GM19395 (cell line): ENCODE data around the gene LRRFIP1.
"Not testable (repeated sequence)": the region's sequence is repeated elsewhere in the genome, so short reads cannot be mapped to it uniquely, and the experiment has no call there.

ENCODE experiments used
- ATAC-seq: cut with Tn5 transposase; IDR thresholded peaks from one replicate; pipeline ENCODE4 v1.9.1; 2021; ENCODE audit warnings: mild to moderate bottlenecking, moderate library complexity; ENCODE audit not compliant: unreplicated experiment

LRRFIP1 gene, protein sequence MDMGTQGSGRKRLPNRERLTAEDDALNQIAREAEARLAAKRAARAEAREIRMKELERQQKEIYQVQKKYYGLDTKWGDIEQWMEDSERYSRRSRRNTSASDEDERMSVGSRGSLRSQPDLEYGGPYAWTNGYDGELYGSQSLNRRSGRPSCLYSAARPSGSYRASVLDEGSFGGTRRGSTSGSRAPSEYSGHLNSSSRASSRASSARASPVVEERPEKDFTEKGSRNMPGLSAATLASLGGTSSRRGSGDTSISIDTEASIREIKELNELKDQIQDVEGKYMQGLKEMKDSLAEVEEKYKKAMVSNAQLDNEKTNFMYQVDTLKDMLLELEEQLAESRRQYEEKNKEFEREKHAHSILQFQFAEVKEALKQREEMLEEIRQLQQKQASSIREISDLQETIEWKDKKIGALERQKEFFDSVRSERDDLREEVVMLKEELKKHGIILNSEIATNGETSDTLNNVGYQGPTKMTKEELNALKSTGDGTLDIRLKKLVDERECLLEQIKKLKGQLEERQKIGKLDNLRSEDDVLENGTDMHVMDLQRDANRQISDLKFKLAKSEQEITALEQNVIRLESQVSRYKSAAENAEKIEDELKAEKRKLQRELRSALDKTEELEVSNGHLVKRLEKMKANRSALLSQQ

DNA sequence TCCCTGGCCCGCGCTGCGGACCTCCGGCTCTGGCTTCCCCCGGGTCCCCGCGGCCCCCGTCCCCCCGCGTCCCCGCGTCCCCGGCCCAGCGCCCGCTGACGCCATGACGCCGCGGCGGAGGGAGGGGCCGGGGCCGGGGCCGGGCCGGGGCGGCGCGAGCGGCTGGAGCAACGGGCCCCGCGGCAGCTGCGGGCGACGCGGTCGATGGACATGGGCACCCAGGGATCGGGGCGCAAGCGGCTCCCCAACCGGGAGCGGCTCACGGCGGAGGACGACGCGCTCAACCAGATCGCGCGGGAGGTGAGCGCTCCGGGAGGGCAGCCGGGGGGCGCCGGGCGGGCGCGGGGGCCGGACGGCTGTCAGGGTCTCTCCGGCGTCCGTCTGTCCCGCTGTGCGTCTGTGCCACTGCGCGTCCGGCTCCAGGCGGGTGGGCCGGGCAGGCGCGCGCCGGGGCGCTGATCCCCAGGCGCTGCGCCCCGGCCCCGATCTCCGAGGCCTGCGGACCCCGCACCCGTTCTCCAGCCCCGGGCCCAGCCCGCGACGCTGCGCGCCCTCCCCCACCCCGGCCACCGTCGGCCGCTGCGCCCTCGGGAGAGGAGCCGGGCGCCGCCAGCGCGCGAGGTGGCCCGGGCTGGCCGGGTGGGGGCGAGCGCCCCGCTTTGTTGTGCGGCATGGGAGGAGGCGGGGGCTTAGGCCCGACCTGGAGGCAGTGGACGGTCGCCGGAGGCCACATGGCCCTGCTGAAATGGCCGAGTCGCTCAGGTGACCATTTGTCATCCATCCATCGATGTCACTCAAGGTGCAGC lies at the start of gene LRRFIP1:
Gene LRRFIP1, plus strand, starts transcription at position 147 of the 806 bp plus-strand sequence. Its CDS starts 58 bp downstream, at position 205.
- no peak for ATAC-seq

DNA sequence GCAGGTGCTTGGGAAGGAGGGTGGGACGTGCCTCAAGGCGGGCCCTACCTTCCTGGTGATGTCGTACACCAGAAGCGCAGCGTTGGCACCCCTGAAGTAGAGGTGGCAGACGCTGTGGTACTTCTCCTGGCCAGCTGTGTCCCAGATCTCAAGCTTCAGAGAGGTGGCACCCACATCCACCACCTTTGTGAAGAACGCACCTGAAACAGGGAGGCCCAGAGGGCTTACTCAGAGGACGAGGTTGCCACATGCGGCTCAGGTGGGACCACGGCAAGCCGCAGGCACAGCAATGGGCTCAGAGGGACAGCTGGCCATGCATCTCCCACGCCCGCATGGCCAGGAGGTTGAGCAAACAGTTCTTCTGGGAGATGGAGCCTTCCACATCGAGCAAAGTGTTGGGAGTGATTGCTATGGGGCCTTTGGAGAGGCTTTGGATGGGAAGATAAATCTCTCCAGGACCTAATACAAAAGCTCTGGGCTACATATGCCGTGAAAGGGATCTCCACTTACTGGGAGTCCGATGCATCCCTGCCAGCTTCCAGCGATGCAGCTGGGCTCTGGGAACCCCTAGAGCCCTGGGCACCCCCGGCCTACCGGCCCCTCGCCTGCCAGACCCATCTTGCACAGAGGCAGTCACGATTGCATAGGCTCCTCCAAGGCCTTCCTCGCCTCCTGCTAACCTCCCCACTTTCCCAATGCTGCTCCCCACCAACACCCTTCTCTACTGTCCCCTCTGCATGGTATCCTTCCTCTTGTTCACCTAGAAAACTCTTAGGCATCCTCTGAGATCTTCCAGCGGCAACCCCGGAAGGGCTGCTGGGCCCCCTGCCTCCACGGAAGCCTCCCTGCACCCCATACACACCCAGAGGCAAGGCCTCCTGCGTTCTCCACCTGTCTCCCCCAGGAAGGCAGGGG lies 49.2 kb upstream of the LRRFIP1 start:
- no peak for ATAC-seq

DNA sequence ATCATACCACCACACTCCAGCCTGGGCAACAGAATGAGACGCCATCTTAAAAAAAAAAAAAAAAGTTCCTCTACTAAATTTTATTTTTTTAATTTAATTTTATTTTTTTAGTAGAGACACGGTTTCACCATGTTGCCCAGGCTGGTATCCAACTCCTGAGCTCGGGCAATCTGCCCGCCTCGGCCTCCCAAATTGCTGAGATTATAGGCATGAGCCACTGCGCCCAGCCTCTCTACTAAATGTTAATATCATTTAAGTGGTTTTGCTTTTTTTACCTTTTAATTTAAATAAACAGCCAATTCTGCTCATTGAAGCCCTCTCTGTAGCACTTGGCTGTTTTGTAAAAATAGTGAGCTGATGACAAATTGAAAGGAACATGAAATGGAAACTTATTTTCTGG lies 46.1 kb upstream of the LRRFIP1 start:
- no peak for ATAC-seq

DNA sequence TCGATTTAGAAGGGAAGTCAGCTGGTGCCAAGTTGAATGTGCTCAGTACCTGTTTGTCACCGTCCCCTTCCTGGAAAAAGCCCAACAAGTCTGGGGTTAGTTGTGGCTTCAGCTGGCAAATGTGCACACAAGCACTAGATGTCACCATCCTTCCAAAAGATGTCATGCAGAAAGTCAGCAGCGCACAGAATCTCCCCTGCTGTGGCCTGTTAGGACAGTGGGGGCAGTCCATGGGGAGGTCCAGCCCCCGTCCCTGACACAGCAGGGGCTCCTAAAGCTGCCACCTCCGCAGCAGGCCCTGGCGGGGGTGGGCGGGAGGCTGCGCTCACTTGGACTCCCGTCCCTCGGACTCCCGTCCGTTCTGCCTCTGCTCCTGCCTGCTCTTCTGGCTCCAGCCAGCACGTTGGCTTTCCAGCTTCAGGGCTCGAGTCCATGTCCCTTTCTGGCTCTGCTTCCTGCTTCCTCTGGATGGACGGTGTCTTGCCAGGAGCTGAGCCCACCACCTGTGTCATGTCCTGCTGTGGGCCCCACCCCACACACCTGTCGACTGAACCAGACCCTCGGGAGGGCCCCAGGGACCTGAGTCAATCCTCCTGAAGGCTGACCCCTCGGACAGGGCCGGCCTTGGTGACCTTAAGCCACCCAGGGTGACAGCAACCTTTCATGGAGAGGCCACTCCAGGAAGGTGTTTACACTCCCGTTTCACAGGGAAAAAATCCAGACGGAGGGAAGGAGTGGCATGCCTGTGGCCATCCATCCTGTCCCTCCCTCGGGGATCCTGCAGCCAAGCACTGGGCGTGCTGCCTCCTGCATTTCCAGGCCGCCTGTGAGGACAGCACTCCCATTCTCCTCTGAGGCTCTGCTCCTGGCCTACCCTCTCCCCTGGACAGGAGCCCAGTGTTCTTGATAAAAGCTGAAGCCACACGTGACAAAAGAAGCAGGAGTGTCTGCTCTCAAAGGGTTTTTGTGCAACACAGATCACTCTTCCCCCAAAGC lies 45.3 kb upstream of the LRRFIP1 start:
- peak; percentile 46 for ATAC-seq

DNA sequence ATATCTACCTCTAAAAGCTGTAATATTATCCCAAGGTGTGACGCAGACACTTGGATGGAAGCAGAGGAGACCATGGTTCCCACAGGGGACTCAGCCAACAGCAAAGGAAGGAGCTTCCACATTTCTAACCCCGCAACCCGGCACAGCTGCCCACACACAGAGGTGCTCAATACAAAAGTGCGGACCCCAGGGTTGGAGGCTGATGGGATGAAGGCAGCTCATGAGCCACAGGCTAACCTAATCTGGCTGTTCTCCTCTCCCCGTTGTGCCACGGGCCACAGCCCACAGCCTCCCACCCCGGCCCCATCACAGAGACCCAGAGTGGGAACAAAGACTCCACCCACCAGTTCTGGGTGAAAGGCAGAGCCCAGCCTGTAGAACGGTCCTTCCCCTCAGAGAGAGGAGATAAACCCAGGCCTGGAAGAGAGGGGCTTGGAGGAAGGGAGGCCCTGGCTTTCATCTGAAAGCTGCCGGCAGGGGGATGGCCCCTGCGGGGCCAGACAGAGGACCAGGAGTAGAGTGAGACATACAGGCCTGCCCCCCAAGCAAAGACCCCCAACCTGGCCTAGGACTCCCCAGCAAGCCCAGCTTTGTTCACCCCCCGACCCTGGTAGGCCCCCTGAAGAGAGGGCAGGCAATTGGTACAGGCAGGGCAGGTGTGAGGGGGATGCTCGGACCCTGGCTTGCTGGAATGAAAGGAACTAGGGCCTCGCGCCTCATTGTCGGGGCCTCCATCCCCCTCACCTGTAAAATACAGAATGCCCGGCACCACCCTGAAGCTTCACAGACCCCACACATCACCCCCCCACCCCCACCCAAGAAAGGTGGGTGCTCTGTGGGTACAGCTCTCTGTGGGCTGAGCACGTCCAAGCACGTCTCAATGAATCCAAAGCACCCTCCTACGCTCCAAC lies 43.7 kb upstream of the LRRFIP1 start:
- ATAC-seq, result no peak

DNA sequence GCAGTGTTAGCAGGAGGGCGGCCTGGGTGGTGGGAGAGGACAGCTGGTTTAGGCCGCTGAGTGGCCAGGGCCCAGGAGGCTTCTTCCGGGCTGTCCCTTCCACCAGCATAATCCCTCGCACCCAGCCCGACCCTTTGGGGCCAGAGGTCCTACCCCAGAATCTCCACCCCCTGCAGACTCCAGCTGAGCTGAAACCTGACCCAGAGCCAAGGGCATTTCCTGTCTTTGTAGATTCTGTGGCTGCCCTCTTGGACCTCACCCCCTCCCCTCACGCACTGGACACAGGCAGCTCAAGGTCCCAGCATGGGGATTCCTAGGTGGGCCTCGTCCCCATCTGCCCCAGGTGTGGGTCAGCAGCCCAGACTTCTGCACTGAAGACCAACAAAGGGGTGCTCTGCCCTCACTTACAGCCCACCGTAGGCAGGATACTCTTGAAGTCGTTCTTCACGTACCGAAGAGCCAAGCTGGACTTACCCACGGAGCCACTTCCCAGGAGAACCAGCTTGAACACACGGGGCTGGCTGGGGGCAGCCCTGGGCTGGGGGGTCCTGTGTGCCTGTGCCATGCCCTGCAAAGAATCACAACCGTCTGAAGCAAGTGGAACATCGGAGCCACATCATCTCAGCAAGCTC lies 41.7 kb upstream of the LRRFIP1 start:
- ATAC-seq, result no peak

DNA sequence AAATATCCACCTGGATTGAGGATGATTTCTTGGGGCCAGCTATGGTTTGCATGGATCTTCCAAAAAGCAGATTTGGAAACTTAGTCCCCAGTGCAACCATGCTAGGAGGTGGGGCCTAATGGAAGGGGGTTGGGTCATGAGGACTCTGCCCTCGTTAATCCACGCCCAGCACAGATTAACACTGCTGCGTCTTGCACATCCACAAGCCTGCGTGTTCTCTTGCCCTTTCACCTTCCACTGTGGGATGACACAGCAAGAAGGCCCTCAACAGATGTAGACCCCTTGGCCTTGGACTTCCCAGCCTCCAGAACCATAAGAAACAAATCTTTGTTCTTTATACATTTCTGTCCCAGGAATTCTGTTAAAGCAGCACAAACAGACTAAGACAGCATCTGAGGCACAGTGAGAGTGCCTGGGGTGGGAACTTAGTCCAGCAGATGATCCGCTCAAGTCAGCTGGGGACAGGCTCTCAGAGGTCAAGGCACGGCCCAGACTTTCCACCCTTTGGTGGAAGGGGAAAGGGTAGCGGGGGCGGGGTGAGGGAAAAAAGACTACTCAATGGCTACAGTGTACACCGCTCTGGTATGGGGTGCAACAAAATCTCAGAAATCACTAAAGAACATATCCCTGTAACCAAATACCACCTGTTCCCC lies 39.2 kb upstream of the LRRFIP1 start:
- no peak for ATAC-seq

DNA sequence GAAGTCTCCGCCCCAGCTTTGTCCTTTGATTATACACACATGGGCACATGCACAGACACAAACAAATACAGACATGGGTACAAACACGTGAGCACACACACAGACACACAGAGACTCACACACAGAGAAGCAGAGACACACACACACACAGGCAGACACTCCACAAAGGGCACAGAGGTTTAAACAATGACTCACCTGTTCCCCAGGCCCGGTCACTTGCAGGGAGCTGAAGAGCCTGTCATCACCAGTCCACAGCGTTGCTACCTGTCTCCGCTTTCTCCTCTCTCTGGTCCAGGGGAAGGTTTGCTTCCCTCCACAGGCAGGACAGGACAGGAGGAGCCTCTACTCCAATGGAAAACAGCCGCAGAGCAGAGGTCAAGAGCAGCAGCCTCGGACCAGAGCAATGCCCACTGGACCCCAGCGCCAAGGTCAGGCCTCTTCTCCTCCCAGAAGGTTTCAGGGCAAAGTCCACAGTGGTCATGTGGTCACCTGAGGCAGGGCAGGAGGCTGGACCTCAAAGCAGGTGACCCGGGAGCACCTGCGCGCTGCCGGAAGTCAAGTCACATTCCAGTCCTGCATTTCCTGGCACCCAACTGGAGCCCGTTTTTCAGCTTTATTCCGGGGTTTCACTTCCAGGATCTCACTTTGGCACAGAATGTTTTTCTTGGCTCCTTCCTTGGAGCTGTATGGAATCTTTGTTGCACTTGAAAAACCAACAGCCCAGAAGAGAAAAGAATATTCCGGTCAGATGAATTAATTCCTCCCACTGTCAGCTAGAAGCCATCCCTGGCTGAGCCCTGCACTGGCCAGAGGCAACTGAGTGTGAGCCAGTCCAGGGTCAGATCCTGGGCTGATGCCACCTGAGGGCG lies 36.9 kb upstream of the LRRFIP1 start, which contains the start of gene RAB17:
Gene RAB17, minus strand, starts transcription at position 463 of the 869 bp plus-strand sequence. CDS start 4,580 bp downstream, outside the sequence.
- ATAC-seq, result no peak

DNA sequence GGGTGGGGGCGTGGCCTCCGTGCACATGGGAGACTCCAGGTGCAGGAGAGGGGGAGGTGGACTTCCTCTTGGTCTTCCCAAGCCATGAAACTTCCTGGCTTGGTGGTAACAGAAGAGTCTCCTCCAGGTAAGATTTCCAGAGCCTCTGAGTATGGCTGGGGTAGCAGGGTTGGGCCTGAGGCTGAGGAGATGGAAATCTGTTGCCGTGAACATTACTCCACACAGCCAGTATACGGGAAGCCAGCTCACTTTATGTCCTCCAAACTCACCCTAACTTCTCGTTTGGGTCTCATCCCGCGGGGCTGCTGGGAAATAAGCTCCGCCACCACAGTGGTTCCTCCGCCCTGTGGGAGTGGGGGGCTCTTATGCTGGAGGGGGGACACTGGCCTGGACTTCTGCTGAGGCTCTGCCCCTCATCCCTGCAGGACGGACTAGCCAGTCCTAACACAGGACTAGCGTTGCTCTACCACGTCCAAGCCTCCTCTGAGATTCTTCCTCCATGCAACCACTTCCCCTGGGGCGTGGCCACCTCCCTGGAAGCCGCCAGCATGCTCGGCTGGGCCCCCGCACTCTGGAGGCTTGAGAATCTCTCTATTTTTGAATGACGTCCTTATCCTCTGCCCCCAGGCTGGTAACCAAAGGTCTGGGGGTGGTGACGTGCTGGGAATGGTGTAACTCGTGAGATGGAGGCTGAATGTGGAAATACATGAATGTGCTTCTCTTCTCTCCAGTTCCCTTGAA lies 36.1 kb upstream of the LRRFIP1 start:
- ATAC-seq, result no peak

DNA sequence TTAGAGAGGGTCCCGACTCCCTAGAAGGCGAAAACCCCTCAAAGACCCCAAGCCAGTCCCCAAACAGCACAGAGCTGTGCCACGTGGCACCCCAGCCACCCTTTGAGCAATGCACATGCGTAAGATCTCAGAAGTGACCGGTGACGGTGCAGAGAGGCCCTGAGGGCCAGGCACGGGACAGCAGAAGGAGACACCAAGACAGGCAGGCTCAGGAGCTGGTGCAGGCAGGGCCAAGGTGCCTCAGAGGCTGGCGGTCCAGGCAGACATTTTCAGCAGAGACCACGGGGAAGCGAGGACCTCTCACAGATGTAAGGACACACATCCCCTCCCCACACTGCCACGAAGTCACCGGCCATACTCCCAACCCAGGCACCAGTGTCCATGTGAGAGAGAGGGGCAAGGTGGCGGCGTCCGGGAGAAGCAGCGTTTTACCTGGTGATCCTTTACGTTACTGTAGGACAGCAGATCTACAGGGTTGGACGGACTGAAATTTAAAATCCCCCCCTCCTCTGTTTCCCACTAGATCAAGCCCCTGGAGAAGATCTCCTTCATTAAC lies 34.9 kb upstream of the LRRFIP1 start:
- no peak for ATAC-seq

DNA sequence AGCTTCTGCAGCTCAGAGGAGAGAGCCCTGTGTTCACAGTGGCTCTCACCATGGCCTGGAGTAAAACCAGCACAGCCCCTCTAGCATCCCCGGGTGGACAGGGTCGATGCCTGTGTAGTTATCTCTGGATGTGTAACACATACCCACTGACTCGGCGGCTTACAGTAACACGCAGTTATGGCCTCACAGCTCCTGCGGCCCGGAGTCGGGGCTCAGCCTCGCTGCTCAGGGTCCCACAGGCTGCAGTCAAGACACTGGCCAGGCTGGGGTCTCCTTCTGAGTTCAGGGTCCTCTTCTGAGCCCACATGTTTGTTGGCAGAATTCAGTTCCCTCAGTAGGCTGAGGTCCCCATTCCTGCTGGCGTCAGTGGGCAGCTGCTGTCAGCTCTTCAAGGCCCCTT lies 34.4 kb upstream of the LRRFIP1 start:
- ATAC-seq, result no peak

DNA sequence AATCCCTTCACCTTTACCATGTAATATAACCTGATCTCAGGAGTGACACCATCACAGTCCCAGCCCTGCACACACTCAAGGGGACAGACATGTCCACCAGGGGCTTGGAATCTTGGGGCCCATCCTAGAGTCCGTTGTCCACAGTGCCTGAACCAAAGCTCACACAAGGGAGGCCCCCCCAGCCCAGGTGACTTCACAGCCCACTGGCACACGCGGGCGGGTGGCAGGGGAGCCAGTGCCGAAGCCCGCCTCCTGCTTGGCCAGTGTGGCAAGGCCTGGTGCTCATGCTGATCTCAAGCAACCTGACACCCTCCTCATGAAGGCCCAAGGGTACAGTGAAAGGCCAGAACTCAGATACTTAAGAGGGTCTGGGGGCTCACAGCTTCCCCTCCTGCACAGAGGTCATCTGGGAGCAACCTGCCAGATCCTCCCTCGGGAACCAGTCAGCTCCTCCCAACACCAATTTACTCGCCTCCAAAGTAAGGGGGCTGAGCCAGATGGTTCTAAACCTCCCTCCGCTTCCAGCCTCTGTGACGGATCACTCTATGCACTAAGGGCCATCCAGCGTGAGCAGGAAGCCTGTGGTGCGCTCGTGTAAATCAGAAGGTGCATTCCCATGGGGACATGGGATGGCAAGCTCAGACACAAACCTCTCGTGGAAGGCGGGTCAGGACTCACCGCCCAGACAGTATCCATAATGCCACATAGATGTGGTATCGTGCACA lies 33.6 kb upstream of the LRRFIP1 start:
- no peak for ATAC-seq

DNA sequence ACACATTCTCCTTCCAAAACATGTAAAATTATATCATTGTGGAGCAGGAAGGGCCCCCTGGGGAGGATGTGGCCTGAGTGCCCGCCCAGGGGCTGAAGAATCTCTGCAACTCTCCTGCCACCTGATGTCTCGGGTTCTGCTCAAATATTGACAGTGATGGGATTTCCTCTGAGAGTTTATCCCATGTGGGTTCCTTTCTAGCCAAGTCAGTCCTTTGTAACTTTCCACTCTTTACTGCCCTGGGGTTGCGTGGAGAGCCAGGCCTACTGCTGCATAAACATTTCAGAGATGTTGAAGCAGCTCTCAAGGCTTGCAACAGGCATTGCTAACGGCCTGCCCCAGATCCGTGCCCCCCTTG lies 32.9 kb upstream of the LRRFIP1 start:
- ATAC-seq, result no peak

DNA sequence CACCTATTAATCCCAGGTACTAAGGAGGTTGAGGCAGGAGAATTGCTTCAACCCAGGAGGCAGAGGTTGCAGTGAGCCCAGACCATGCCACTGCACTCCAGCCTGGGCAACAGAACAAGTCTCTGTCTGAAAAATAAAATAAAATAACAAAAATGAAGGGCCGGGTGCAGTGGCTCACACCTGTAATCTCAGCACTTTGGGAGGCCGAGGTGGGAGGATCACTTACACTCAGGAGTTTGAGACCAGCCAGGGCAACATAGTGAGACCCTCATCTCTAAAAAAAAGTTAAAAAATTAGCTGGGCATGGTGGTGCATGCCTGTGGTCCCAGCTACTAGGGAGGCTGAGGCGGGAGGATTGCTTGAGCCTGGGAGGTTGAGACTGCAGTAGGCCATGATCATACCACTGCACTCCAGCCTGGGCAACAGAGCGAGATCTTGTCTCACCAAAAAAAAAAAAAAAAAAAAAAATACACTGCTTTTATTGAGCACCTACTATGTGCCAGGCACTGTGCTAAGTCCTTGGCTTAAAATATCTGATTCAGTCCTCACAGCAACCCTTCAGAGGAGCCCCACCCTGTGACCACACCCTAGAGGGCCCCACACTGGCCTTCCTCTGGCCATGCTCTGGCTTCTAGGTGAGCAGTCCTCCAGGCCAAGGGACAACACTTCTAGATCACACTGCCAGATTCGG lies 31.4 kb upstream of the LRRFIP1 start:
- not testable (repeated sequence) for ATAC-seq
